Brain pericyte (primary cell): ENCODE data around the gene SUMO3.

ENCODE experiments used
- DNase-seq: peaks from one replicate; pipeline ENCODE4 v3.0.0-alpha.2; 2012; ENCODE audit warnings: low read depth, low spot score

The SUMO3 gene

GRCh38 chr21:44779417-44780136 lies 38.3 kb downstream of the SUMO3 start:
- no peak for DNase-seq

- DNase-seq, result no peak
These were observed 38.9 kb downstream of the SUMO3 start for GRCh38 chr21:44778983-44779382.

- DNase-seq, result no peak
These were observed 39.4 kb downstream of the SUMO3 start for GRCh38 chr21:44778499-44778911.

- no peak for DNase-seq
These were observed 39.8 kb downstream of the SUMO3 start for GRCh38 chr21:44778094-44778493.

DNA sequence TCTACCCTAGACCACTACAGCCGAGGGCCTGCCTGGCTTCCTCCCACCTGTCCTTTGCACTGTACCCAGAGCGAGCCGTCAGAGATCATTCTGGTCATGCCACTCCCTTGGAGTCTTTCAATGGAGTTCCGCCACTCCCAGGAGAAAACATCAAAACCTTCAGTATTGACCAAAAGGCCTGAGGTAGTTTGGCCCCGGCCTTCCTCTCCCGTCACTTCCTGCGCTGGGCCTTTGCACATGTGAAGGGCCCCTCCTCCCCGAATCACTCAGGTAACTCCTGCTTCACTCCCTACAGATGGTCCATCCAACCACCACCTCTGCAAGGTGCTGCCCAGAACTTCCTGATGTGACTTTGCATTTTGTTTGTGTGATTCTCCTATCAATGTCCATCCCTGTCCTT lies 42.9 kb downstream of the SUMO3 start:
- no peak for DNase-seq

DNA sequence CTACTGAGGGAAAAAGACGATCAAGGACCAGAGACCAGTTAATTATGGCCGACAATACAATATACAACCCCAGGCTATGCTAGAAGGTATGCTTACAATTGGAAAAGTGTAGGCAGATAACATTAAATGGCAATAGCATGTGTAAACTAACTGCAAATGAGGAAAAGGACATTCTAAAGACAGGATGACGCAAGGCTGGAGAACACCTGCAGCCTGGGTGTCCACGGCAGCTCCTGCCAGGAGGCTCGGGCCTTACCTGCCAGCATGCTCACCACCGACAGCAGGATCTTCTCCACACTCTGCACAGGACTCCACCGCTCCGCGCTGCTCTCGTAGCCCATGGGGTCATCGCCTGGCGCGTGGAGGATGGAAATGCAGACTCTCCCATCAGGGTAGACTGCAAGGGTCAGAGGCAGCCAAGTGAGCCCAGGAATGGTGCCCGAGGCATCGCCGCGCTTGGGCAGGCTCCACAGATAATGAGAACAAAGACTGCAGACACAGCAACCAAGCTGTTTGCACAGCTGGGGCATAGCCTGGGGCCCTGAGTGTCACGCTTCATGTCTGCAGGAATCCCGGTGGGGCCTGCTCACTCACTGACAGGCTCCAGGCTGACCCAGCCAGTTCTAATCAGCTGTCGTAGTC lies 44.5 kb downstream of the SUMO3 start:
- DNase-seq, result no peak

DNA sequence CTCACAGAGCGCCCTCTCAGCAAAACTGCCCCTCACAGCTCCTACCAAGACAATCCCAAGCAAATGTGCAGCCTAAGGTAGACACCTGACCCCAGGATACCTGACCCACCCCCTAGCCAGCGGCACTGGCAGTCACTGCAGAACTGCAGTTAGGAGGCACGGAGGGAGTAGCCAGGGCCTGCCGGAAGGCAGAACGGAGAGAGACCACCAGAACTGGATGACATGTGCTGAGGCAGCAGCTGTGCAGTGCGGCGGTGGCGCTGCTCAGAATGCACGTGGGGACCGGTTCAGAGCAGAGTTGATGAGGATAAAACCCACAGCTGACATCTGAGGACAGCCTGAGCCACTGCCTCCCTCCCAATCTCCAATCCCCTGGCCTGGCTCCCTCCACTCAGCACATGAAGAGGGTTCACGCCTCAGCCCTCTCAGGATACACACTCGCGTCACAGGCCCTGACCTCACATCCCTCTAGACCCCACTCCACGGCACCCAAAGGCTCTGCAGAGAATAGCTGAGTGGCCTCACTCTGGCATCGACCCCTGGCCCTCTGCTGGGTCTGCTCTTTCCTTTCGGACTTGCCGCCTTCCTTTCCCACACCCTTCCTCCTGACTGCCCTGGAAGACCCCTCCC lies 45.9 kb downstream of the SUMO3 start:
- no peak for DNase-seq

DNA sequence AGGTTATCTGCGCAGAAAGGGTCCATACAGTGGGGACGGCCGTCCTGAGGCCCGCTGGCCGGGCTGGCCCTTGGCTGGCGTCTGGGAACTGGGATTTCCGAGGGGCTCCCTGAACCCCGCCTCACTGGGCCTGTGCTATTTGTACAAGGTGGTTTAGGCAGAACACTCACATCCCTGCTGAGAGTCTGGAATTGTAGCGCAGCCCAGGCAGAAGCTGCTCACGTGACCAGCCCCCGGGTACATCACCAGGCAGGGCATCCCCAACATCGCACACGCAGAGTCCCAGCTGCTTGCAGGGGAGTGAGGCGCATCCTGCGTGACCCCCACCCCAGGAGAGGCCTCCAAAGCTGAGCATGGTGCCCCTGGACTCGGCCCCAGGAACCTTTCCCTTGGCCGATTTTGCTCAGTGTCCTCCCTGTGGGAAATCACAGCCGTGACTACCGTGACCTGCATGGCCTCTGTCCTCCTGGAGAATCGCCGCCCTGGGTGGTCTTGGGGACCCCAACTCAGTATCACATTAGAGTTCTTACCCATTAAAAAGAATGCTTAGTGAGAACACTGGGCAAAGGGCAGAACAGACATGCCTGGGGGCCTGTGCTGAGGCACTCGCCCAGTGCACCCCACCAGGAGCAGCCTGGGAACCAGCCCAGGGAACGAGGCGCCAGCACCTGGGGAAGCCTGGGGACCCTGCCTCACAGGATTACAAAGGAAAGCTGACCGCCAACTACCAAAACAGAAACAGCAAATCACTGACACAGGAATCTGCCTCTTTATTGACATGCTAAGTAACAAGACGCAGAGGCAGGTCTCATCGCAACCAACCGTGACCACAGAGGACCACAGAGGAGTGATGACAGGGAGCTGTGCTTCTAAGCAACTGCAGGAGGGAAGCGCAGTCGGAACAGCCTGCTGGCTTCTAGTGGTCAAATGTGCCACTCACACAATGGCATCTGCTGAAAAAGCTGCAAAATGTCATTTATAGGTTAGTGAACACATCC lies 49.7 kb downstream of the SUMO3 start:
- DNase-seq, result no peak

DNA sequence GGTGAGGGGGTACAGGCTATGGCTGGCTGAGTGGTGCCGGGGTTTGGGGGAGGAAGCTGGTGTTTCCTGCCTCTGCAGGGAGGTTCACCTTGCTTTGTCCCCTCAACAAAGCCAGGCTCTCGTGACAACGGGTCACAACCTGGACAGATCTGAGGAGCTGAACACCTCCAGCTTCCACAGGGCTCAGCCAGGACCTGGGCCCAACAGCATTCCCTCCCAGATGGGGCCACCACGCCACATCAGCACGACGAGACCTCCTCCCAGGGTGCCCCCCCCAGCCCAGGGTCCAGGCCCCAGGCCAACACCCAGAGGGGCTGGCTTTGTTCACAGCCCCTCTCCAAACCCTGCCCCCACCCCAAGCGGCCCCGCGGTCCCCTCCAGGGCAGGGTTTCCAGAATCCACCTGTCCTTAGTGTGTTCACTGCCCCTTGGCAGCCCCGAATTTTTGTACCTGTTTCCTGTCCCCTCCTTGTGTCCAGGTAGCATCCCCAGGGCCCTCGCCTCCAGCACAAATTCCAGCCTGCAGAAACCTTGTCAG lies 51.0 kb downstream of the SUMO3 start:
- DNase-seq, result no peak

DNA sequence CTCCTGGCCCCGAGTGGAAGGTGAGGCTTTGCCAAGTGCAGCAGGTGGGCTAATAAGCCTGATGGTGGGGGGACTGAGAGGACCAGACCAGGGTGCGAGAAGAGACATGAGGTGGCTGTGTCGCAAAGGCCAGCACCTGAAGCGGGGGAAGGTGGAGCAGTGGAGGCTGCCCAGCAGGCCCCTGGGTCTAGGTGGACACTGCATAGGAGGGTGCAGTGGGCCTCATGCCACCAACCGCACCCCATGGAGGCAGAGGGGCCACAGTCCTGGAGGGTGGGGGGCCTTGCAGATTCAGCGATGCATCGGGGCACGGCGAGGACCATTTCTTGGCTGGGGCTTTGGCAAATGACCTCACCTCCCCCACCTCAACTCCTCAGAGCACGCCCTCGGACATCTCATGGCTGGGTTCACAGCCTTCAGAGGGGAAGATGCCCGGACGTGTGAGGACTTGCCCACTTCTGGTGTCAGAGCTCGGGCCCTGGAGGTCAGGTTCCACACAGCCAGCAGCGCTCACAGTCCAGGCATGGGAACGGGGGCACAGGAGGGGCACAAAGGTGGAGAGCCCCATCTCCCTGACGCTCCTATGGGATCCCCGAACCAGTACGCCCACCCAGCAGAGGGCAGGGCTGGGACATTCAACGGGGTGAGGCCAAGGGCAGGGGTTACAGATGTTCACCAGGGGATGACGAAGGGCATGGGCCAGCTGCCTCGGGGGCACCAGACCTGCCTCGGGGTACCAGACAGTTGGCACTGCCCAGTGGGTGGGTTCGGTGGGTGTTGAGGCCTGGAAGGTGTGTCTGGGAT lies 51.6 kb downstream of the SUMO3 start:
- no peak for DNase-seq

DNA sequence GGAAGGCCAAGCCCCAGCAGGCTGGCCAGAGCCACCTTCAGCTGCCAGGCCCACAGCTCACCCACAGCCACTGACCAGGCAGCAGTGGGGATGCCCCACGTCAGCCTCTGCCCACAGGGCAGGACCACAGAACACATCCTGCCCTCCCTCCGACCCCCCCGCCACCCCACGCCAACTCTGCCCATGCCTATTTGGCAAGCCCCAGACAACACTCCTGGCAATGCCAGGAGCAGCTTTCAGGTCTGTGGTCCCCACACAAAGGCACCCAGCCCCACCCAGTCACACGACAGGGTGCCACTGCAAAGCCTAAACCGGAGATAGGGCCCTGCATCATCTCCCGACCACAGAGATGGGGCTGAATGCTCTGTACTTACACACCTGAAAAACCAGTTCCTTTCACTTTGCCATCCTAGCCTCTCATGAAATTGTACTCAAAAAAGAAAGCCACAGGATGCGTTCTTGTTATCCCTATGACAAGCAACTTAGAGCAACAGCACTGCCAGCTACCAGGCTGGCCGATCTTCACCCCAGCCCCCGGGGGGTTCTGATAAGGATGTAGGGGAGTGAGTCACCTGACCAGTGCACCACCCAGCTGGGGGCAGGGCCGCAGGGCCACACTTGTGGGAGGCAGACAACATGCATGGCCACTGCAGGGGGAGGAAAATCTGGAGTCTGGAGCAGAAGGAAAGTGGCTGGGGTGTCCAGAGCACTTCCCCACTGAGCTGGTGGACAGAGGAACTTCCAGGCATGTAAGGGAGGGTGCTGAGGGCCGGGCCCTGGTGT lies 52.4 kb downstream of the SUMO3 start:
- DNase-seq, result no peak

- DNase-seq, result no peak
These were observed 53.3 kb downstream of the SUMO3 start for GRCh38 chr21:44764319-44765230.

GRCh38 chr21:44763451-44764318 lies 54.2 kb downstream of the SUMO3 start:
- DNase-seq, result no peak

DNA sequence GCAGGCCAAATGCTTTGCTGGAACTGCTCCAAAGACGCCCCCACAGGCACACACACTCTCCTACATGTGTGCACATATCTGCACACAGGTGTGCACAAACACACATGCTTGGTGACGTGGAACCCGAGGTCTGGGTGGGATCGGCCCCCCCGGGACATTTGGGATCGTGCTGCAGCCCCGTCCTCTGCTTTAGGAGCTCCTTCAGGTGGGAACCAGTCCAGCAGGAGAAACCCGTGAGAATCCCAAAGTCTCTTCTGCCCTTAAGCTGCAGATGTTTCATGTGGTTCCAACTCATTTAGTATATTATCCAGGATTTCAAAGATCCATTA lies 54.8 kb downstream of the SUMO3 start:
- no peak for DNase-seq

DNA sequence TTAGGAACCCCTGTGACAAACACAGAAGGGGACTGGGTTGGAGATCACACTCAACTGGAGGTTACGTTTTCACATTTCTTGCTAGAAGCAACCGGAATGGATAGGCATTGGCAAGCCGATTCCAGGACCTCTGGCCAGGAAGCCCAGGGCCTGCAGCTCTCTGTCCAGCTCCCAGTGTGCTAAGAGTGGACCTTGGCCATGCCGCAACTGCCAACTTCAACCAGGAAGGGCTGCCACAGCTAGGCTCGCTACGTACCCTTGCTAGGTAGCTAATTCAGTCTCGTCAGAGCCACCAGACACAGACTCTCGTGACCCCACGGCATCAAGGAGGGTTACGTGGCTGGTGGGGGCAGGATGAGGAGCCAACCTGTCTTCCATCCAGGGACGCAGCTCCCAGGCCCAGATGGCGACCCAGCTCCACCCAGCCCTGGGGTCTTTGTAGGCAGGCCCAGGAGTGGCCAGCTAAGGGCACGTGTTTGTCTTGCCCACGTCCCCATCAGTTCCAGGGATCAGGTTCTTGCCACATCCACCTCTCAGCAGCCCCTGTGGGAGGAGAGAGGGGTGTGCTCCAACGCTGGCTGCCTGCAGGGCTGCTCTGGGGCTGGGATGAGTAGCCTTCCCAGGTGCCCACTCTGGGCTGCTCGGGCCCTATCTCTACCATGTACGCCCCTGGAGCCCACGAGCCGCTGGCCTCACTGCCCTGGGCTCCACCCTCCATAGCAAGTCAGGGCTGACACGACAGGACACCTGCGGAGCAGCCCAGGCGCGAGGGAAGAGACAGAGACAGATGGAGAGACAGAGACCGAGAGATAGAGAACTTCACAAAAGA lies 55.4 kb downstream of the SUMO3 start:
- no peak for DNase-seq

DNA sequence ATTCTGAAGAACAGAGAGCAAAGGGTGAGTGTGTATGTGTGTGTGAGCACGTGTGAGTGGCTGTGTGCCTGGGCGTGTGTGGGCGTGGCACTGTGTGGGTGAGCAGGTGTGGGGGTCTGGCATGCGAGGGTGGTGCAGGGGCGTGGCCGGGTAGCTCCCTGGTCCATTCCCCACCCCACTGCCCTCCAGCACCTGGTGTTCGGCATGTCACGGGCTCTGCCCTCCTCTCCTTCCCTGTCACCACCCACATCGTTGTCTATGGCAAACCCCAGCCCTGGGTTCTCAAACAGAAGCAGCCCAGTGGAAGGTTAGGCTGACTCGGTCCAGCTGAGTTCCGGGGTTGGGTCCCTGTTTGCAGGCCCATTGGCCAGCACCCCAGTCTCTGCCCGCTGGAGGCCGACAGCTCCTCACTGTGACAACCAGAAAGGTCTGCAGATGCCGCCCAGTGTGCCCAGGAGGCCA lies 56.1 kb downstream of the SUMO3 start:
- no peak for DNase-seq
